ENCODE results near the gene ZSCAN16.

DNA sequence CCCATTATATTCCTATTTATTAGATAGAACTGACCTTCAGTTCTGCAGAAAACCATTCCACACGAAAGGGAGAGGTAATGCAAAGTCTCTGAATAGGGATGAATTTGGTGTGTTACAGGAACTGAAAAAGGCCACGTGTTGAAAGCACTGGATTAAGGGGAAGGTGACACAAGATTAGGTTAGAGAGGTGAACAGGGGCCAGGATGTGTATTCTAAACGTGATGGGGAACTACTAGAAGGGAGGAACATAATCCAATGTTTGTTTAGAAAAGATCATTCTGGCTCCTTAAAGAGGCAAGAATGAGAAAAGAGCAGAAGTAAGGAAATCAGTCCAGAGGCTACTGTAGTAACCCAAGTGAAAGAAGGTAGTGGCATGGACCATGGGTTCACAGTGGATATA is 11.0 kb downstream of the ZSCAN16 start:
- TF ChIP-seq, protein P1, sequence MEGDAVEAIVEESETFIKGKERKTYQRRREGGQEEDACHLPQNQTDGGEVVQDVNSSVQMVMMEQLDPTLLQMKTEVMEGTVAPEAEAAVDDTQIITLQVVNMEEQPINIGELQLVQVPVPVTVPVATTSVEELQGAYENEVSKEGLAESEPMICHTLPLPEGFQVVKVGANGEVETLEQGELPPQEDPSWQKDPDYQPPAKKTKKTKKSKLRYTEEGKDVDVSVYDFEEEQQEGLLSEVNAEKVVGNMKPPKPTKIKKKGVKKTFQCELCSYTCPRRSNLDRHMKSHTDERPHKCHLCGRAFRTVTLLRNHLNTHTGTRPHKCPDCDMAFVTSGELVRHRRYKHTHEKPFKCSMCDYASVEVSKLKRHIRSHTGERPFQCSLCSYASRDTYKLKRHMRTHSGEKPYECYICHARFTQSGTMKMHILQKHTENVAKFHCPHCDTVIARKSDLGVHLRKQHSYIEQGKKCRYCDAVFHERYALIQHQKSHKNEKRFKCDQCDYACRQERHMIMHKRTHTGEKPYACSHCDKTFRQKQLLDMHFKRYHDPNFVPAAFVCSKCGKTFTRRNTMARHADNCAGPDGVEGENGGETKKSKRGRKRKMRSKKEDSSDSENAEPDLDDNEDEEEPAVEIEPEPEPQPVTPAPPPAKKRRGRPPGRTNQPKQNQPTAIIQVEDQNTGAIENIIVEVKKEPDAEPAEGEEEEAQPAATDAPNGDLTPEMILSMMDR (conservative IDR thresholded peaks at IDR 0.05; ENCODE audit: low read length), result no peak
- no peak for TF ChIP-seq EZH2phosphoT487 (IDR thresholded peaks at IDR 0.05; ENCODE audit: borderline replicate concordance, low read depth, low read length)

Data from OCI-LY7 (cell line).